HG02610 (cell line): Measurements from ENCODE around the gene TNRC6A.

ENCODE experiments used
- ATAC-seq: cut with Tn5 transposase; IDR thresholded peaks from one replicate; pipeline ENCODE4 v1.9.1; 2021; ENCODE audit warnings: mild to moderate bottlenecking, moderate library complexity; ENCODE audit not compliant: unreplicated experiment

The TNRC6A gene

GRCh38 chr16:24863582-24864437, 134.4 kb downstream of the TNRC6A start:
- ATAC-seq: no peak

- no peak for ATAC-seq
These were observed 139.6 kb downstream of the TNRC6A start for GRCh38 chr16:24869033-24869432.

GRCh38 chr16:24871891-24872290, 142.4 kb downstream of the TNRC6A start:
- no peak for ATAC-seq

- ATAC-seq: no peak
These were observed 143.6 kb downstream of the TNRC6A start for GRCh38 chr16:24873028-24873427.

- ATAC-seq: no peak
These were observed 146.0 kb downstream of the TNRC6A start for GRCh38 chr16:24875466-24875865.
